ENCODE measurements around the gene CPT2. TPM values are rescaled to one million over a fixed set of nuclear protein-coding genes. Genes with fewer than 3 reads are reported as not detected.

Gene CPT2
- total and polyA plus RNA-seq, 2 of the 13 experiments (the other 11 are each of a cell fraction or from before 2014, with no cell fraction given): 12.6 to 14.6 TPM

GRCh38 chr1:53220171-53220961 lies 23.7 kb downstream of the CPT2 start, which contains the start of gene CZIB (continued):
- TF ChIP-seq ZBTB14 (CRISPR knock-in tag; IDR thresholded peaks at IDR 0.05) (peak; percentile 32; the same call in 1 of the 2 replicates), EZH2 (conservative IDR thresholded peaks at IDR 0.05; ENCODE audit: low read depth, low read length) (no peak), GABPA (IDR thresholded peaks at IDR 0.05; ENCODE audit: low read depth, low read length) (peak; percentile 73), GABPA (CRISPR knock-in tag; IDR thresholded peaks at IDR 0.05; ENCODE audit: low read depth) (peak; percentile 92)

GRCh38 chr1:53220962-53221286 lies 24.3 kb downstream of the CPT2 start:
- intact Hi-C loops (cut with micrococcal nuclease; ENCODE audit: unreplicated experiment): loop anchor here (1.0 to 2.0 kb wide), 2 partner anchors 17 to 24 kb away; partner anchors contain the start of genes CPT2 and MAGOH

More at GRCh38 chr1:53220962-53221286, 24.3 kb downstream of the CPT2 start:
- FAIRE-seq (no peak), ATAC-seq (no peak), DNase-seq (ENCODE audit: low spot score) (no peak)
- 8% methylated on average over 3 of the region's 3 CpGs for WGBS (ENCODE audit: low lambda C conversion rate)
- H4K20me1 ChIP-seq (ENCODE audit: insufficient read depth, low read length): no peaks in the 10 kb centered on the region
- no peaks in the 10 kb centered on the region for H3K27me3 ChIP-seq (ENCODE audit: control insufficient read depth in 1 of 2, insufficient read depth in 2 of 2, low read length in 2 of 2)
- BruUV-seq (replicated peaks): TSS peak; percentile 96
- in situ Hi-C loops (cut with HindIII; ENCODE audit: extremely low pct_ligation_motif_present, low pct_unique_long_range_greater_than_20kb): no loop called here
- peak overlapping the region; percentile 86 to 96 (median 95) for H3K4me3 ChIP-seq (replicated peaks in 1 of 3; ENCODE audit: insufficient read depth in 1 of 3, low read depth in 2 of 3, low read length in 3 of 3)
- ChIA-PET POLR2A (interaction anchor here (0.6 to 1.6 kb wide), 7 partner anchors 9 to 294 kb away, joined by 3 to 5 read pairs (median 3); partner anchors contain the start of genes MAGOH and SCP2), CTCF (ENCODE audit: low intra/inter-chr PET ratio, low total read pairs) (no interaction called here)
- H3K79me2 ChIP-seq (ENCODE audit: insufficient read depth, low read length): peaks cover 9% of the 10 kb centered on the region
- H3K36me3 ChIP-seq (replicated peaks in 1 of 2; ENCODE audit: control insufficient read depth in 1 of 2, insufficient read depth in 2 of 2, low read length in 2 of 2): peaks cover 5 to 12% of the 10 kb centered on the region in 2 experiments; a peak in 4 of 5 replicates
- no peak overlapping the region for H2AFZ ChIP-seq (ENCODE audit: low read length)
- no peaks in the 10 kb centered on the region for H3K9me3 ChIP-seq (ENCODE audit: low read length)
- TF ChIP-seq ZNF720 (CRISPR knock-in tag; IDR thresholded peaks at IDR 0.05) (no peak), KLF6 (CRISPR knock-in tag; IDR thresholded peaks at IDR 0.05) (no peak), PHF5A (CRISPR knock-in tag; IDR thresholded peaks at IDR 0.05; ENCODE audit: low read depth, unreplicated experiment) (peak; percentile 6), ZFP36L1 (CRISPR knock-in tag; IDR thresholded peaks at IDR 0.05) (peak; percentile 33; the same call in 1 of the 2 replicates), ZNF17 (CRISPR knock-in tag; IDR thresholded peaks at IDR 0.05) (0 out of 2 replicates have a peak, but pooled peaks have one; percentile 54), ZBTB38 (CRISPR knock-in tag; IDR thresholded peaks at IDR 0.05) (no peak), REL (CRISPR knock-in tag; conservative IDR thresholded peaks at IDR 0.05) (peak; percentile 55; the same call in 1 of the 2 replicates), ZNF615 (CRISPR knock-in tag; IDR thresholded peaks at IDR 0.05; ENCODE audit: borderline replicate concordance) (no peak)
- H3K9ac ChIP-seq (ENCODE audit: insufficient read depth, low read depth, low read length): peak overlapping the region; percentile 93
- peak overlapping the region; percentile 90 for H3K27ac ChIP-seq (ENCODE audit: extremely low read length, insufficient read depth, low read length)
- H3K4me2 ChIP-seq (ENCODE audit: low read depth, low read length): peak overlapping the region; percentile 92
- H3K4me1 ChIP-seq (ENCODE audit: insufficient read depth, low read length): peaks cover 25% of the 10 kb centered on the region
